ENCODE measurements around the gene RPS17. TPM values are rescaled to one million over a fixed set of nuclear protein-coding genes. Genes with fewer than 3 reads are reported as not detected.

RPS17 gene
- total and polyA plus RNA-seq, 10 of the 15 experiments (the other 5 are each of a cell fraction or from before 2014, with no cell fraction given) = 1,223 to 7,871 (median 3,879) TPM

GRCh38 chr15:82532383-82532990, 7.8 kb downstream of the RPS17 start (continued):
- TF ChIP-seq RAD21 (IDR thresholded peaks at IDR 0.05; ENCODE audit: insufficient read depth, low read depth, low read length) (no peak), PRDM15 (CRISPR knock-in tag; IDR thresholded peaks at IDR 0.05) (no peak), E4F1 (IDR thresholded peaks at IDR 0.05; ENCODE audit: borderline replicate concordance, partially characterized antibody) (no peak), CREB1 (IDR thresholded peaks at IDR 0.05; ENCODE audit: low read depth) (no peak), BCLAF1 (IDR thresholded peaks at IDR 0.05) (no peak)
